DOHH2 (cell line): ENCODE measurements around the gene MRAP2.

Experiments used
- CTCF ChIP-seq: fragments of 200-600 bp; sonication (generic); IDR thresholded peaks from one replicate; pipeline ENCODE4 v1.5.1; 2014; ENCODE audit warnings: antibody characterized with exemption, mild to moderate bottlenecking, low read depth, low read length; ENCODE audit not compliant: poor library complexity, severe bottlenecking
- EZH2phosphoT487 ChIP-seq: fragments of 200-600 bp; sonication (generic); IDR thresholded peaks from 2 replicates; pipeline ENCODE4 v1.6.1; 2017; ENCODE audit warnings: borderline replicate concordance, mild to moderate bottlenecking, antibody characterized with exemption, low read length, moderate library complexity, mixed read lengths

GRCh38 chr6:84082689-84083265 is 49.2 kb downstream of the MRAP2 start:
- no peak for TF ChIP-seq CTCF
- no peak for TF ChIP-seq EZH2phosphoT487
